ENCODE results near the gene CACNA2D3. TPM values are rescaled to one million over a fixed set of nuclear protein-coding genes. Genes with fewer than 3 reads are reported as not detected.

The CACNA2D3 gene
- polyA plus RNA-seq, 1 donor from 2014 or later = 26.2 TPM

GRCh38 chr3:54844211-54844610 lies 721.9 kb downstream of the CACNA2D3 start:
- no peaks in the 10 kb centered on the region for H3K79me2 ChIP-seq (replicated peaks; ENCODE audit: insufficient read depth, low read length)
- H3F3A ChIP-seq (ENCODE audit: insufficient read depth, low read length, poor library complexity, severe bottlenecking) = peaks cover 2% of the 10 kb centered on the region
- H3K27ac ChIP-seq (ENCODE audit: low read length) = no peak overlapping the region
- no peak overlapping the region for H3K9ac ChIP-seq (ENCODE audit: low read length)
- peaks cover 3% of the 10 kb centered on the region for H3K27me3 ChIP-seq (ENCODE audit: insufficient read depth, low read depth, low read length)
- no peaks in the 10 kb centered on the region for H3K9me3 ChIP-seq (ENCODE audit: low read length)
- H3K4me3 ChIP-seq (ENCODE audit: low read length) = no peak overlapping the region
- no peaks in the 10 kb centered on the region for H3K9me2 ChIP-seq (ENCODE audit: insufficient read depth, low read length)
- H4K20me1 ChIP-seq (ENCODE audit: insufficient read depth) = no peaks in the 10 kb centered on the region
- H3K4me2 ChIP-seq (ENCODE audit: low read length) = no peak overlapping the region
- TF ChIP-seq POLR2AphosphoS5 (IDR thresholded peaks at IDR 0.05) (no peak), REST (IDR thresholded peaks at IDR 0.05; ENCODE audit: borderline replicate concordance) (no peak), RAD21 (conservative IDR thresholded peaks at IDR 0.05) (no peak), EP300 (conservative IDR thresholded peaks at IDR 0.05; ENCODE audit: poor library complexity, severe bottlenecking) (no peak), TAF1 (IDR thresholded peaks at IDR 0.05; ENCODE audit: low read depth) (no peak), CTCF (IDR thresholded peaks at IDR 0.05; ENCODE audit: poor library complexity, severe bottlenecking) (no peak), MXI1 (conservative IDR thresholded peaks at IDR 0.05; ENCODE audit: poor library complexity, severe bottlenecking) (no peak), EZH2 (IDR thresholded peaks at IDR 0.05; ENCODE audit: borderline replicate concordance, insufficient read depth, low read length, poor library complexity, severe bottlenecking) (no peak), SMC3 (conservative IDR thresholded peaks at IDR 0.05; ENCODE audit: poor library complexity) (no peak)
- no peaks in the 10 kb centered on the region for H3K36me3 ChIP-seq (ENCODE audit: insufficient read depth, low read length)
- no peak overlapping the region for H2AFZ ChIP-seq (ENCODE audit: low read depth, low read length)

- no peak overlapping the region for H3K4me3 ChIP-seq (ENCODE audit: low read length)
- H4K20me1 ChIP-seq (ENCODE audit: insufficient read depth) = no peaks in the 10 kb centered on the region
- no peak overlapping the region for H3K27ac ChIP-seq (ENCODE audit: low read length)
- no peaks in the 10 kb centered on the region for H3K9me2 ChIP-seq (ENCODE audit: insufficient read depth, low read length)
- H3K36me3 ChIP-seq (ENCODE audit: insufficient read depth, low read length) = no peaks in the 10 kb centered on the region
- H3K79me2 ChIP-seq (replicated peaks; ENCODE audit: insufficient read depth, low read length) = no peaks in the 10 kb centered on the region
- no peak overlapping the region for H3K9ac ChIP-seq (ENCODE audit: low read length)
- H2AFZ ChIP-seq (ENCODE audit: low read depth, low read length) = no peak overlapping the region
- peak overlapping the region; percentile 6 for H3K4me2 ChIP-seq (ENCODE audit: low read length)
- H3K27me3 ChIP-seq (ENCODE audit: insufficient read depth, low read depth, low read length) = peaks cover 6% of the 10 kb centered on the region
- no peaks in the 10 kb centered on the region for H3K9me3 ChIP-seq (ENCODE audit: low read length)
- TF ChIP-seq TAF1 (IDR thresholded peaks at IDR 0.05; ENCODE audit: low read depth) = no peak
- TF ChIP-seq POLR2AphosphoS5 (IDR thresholded peaks at IDR 0.05) = no peak
- no peak for TF ChIP-seq EZH2 (IDR thresholded peaks at IDR 0.05; ENCODE audit: borderline replicate concordance, insufficient read depth, low read length, poor library complexity, severe bottlenecking)
- no peak for TF ChIP-seq RAD21 (conservative IDR thresholded peaks at IDR 0.05)
- H3F3A ChIP-seq (ENCODE audit: insufficient read depth, low read length, poor library complexity, severe bottlenecking) = peaks cover 2% of the 10 kb centered on the region
Measured at GRCh38 chr3:54845011-54845410, 722.7 kb downstream of the CACNA2D3 start.

All from neural cell (in vitro differentiated cells).